Right renal pelvis (tissue), 4 donors: ENCODE measurements around the gene FAM20B. TPM values are rescaled to one million over a fixed set of nuclear protein-coding genes. Genes with fewer than 3 reads are reported as not detected.
A peak's percentile ranks its signal among the peaks of the same experiment; 100 is the strongest.

Experiments
- DNase-seq, 4 donors: peaks; one replicate each; pipeline ENCODE4 v3.0.0-alpha.2; 2013; ENCODE audit warnings: low read depth in 4 of 4, low spot score in 3 of 4, missing footprints in 1 of 4
- polyA plus RNA-seq, 4 donors: library from polyadenylated mRNA; unstranded; fragments of 120-200 nt; gene quantifications; one replicate each; pipeline ENCODE4 v1.2.1, GENCODE V29; 2013; ENCODE audit not compliant: insufficient read length in 4 of 4

Gene FAM20B
- polyA plus RNA-seq, 4 donors: 41.9 to 47.7 (median 46.8) TPM

GRCh38 chr1:179046808-179047635, 21.3 kb downstream of the FAM20B start:
- no peak for DNase-seq

GRCh38 chr1:179047636-179047997, 21.9 kb downstream of the FAM20B start:
- no peak for DNase-seq

GRCh38 chr1:179048339-179049124, 22.8 kb downstream of the FAM20B start:
- no peak for DNase-seq

- no peak for DNase-seq
These were observed 27.1 kb downstream of the FAM20B start for GRCh38 chr1:179052776-179053175.

GRCh38 chr1:179053486-179053885, 27.8 kb downstream of the FAM20B start:
- no peak for DNase-seq

- no peak for DNase-seq
These were observed 30.2 kb downstream of the FAM20B start for GRCh38 chr1:179055937-179056336.

GRCh38 chr1:179058487-179059483, 33.1 kb downstream of the FAM20B start:
- no peak for DNase-seq

- DNase-seq: no peak
These were observed 35.9 kb downstream of the FAM20B start for GRCh38 chr1:179061360-179062282.

- no peak for DNase-seq
These were observed 40.8 kb downstream of the FAM20B start for GRCh38 chr1:179066471-179066870.

GRCh38 chr1:179077396-179077795, 51.7 kb downstream of the FAM20B start:
- DNase-seq: no peak

- peak; percentile 35 to 53 (median 50) for DNase-seq
These were observed 53.5 kb downstream of the FAM20B start for GRCh38 chr1:179079113-179079761.

GRCh38 chr1:179080866-179081686, 55.4 kb downstream of the FAM20B start:
- no peak for DNase-seq

GRCh38 chr1:179081687-179082332, 56.1 kb downstream of the FAM20B start, which contains the start of gene TOR3A:
TSS of gene TOR3A (plus strand) at chr1:179082070. CDS start at chr1:179082129, 59 bp downstream.
- peak; percentile 79 to 85 (median 82) for DNase-seq

GRCh38 chr1:179082333-179082998, 56.8 kb downstream of the FAM20B start:
- peak in 1 of 4 donors; percentile 29 for DNase-seq

GRCh38 chr1:179082999-179083335, 57.3 kb downstream of the FAM20B start:
- no peak for DNase-seq

GRCh38 chr1:179083533-179083932, 57.8 kb downstream of the FAM20B start:
- DNase-seq: no peak

GRCh38 chr1:179087665-179088064, 62.0 kb downstream of the FAM20B start:
- no peak for DNase-seq
